Stimulated activated CD4-positive, alpha-beta T cell treated with anti-CD3 and anti-CD28 coated beads, TNF-alpha, amount 100 ng/mL, for 1 hour (primary cell): ENCODE results near the gene ITPRIPL1.

Experiments used
- DNase-seq, 3 donors: peaks; one replicate each; pipeline ENCODE4 v3.0.0-alpha.2; 2020; ENCODE audit warnings: low read depth in 3 of 3, low spot score in 1 of 3

The ITPRIPL1 gene

GRCh38 chr2:96353606-96354101 is 28.5 kb downstream of the ITPRIPL1 start:
- no peak for DNase-seq

- no peak for DNase-seq
These were observed 29.4 kb downstream of the ITPRIPL1 start for GRCh38 chr2:96354492-96354891.

- DNase-seq, result no peak
These were observed 31.8 kb downstream of the ITPRIPL1 start for GRCh38 chr2:96356889-96357288.

- DNase-seq, result no peak
These were observed 34.2 kb downstream of the ITPRIPL1 start for GRCh38 chr2:96359310-96359709.

- no peak for DNase-seq
These were observed 34.7 kb downstream of the ITPRIPL1 start for GRCh38 chr2:96359866-96360265.

- no peak for DNase-seq
These were observed 36.6 kb downstream of the ITPRIPL1 start for GRCh38 chr2:96361751-96362150.

GRCh38 chr2:96369186-96369585 is 44.1 kb downstream of the ITPRIPL1 start:
- no peak for DNase-seq

GRCh38 chr2:96374211-96374951 is 49.3 kb downstream of the ITPRIPL1 start:
- DNase-seq, result no peak
